HG03460 (cell line): ENCODE measurements around the gene DMAC2.
A peak's percentile ranks its signal among the peaks of the same experiment; 100 is the strongest.
"Not testable (repeated sequence)": the region's sequence is repeated elsewhere in the genome, so short reads cannot be mapped to it uniquely, and the experiment has no call there.

Source experiments
- ATAC-seq: cut with Tn5 transposase; IDR thresholded peaks from one replicate; pipeline ENCODE4 v1.9.1; 2021; ENCODE audit not compliant: unreplicated experiment

The DMAC2 gene

GRCh38 chr19:41439441-41440222 is at the start of gene DMAC2:
Gene DMAC2, minus strand, starts transcription at chr19:41439912. Its CDS starts 13 bp downstream, at chr19:41439899.
- peak; percentile 91 for ATAC-seq

- not testable (repeated sequence) for ATAC-seq
Observed at GRCh38 chr19:41486953-41487352, 47.2 kb upstream of the DMAC2 start.

DNA sequence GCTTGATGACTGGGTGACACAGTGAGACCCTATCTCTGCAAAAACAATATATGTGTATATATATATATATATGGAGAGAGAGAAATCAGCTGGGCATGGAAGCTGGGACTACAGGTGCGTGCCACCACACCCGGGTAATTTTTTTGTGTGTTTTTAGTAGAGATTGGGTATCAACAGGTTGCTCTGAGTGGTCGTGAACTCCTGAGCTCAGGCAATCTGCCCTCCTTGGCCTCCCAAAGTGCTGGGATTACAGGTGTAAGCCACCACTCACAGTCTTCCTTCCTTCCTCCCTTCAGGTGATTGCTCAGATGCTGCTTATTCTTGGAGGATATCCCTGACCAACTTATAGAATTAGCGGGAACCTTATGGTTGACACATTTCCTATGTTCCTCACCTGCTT is 45.1 kb upstream of the DMAC2 start:
- no peak for ATAC-seq

GRCh38 chr19:41480336-41480735 is 40.6 kb upstream of the DMAC2 start:
- no peak for ATAC-seq

DNA sequence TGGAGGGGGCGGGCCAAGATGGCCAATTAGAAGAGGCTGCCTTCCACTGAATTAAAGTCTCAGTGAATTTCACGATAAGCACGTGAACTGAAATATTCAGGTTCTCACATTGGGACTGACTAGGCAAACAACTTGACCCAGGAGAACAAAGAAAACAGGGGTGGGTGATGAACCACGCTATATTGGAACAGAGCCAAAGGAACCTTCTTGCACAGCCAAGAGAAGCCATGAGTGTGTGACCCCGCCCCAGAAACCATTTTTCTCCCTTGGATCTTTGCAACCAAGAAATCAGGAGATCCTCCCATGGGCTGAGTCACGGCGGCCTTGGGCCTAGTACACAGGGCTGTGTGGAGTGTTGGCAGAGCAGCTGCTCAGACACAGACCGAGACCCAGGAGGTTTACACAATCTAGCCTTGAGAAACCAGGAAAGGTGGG is 40.1 kb upstream of the DMAC2 start:
- ATAC-seq: no peak

DNA sequence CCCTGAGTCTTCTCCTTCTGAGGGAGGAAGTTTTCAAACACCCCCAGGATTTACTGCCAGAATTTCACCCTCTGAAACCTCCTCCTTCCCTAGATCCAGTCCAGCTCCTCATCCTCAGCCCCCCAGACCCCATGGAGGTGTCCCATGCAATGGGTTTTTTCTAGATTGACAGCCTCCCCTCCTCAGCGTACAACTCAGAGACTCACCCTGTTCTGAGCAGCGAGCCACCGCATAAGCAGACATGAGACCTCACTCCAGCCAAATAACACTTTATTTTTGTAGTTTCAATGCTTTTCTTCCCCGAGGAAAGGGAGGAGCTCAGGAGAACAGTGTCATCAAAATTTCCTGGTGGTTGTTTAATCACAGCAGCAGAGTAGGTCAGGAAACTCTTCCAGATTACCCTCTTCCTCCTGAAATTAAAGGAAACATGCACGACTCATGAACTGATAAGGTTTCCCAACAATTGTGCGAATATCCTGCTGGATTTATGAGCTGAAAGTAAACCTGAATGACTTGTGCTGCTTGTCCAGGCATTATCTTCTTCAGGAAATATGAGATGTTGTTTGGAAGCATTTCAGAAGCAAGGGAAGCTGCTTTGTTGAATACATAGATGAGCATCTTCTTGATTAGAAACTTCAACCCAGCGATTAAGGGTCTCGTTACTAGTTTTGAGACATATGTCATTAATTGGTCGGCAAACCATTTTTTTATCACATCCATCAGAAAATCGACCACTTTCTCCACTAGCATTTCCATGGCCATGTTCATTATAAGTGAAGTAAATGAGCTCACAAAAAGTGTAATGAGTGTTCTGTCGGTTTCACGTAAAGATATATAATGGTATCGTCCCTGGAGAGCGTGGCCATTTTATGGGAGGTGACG is 39.4 kb upstream of the DMAC2 start:
- no peak for ATAC-seq

DNA sequence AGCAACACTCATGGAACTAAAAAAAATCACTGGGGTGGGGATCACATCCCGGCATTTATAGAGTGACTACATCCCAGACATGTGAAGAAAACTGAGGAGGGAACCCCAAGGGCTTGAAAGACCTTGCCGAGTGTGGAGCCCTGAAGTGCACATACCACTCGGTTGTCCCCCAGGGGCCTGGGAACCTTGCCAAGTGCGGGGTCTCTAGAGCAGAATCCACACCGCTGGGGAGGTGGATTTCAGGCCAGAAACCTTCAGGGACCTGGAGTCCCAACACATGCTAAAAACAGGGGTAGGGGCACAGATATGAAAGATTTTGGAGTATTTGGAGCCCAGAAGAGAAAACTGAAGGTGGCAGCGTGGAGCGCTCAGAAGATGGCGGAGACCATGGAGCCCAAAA is 38.5 kb upstream of the DMAC2 start:
- no peak for ATAC-seq

DNA sequence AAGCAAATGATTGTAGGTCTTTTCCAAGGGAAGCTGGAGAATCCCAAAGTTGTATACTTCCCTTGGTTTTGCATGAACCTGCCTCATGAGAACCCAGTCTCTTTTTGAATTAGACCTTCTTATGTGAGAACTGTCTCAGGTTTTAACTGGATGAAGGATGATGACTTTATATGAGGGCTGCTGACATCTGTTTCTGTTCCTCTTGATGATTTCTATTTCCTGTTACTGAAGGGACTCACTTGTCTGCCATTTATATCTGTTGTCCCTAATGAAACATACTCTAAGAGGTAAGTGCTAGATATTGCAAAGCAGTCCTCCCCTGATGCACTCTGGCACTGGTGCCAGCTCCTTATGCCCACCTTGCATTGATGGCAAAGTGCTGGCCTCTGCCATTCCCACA is 36.9 kb upstream of the DMAC2 start:
- ATAC-seq: no peak

DNA sequence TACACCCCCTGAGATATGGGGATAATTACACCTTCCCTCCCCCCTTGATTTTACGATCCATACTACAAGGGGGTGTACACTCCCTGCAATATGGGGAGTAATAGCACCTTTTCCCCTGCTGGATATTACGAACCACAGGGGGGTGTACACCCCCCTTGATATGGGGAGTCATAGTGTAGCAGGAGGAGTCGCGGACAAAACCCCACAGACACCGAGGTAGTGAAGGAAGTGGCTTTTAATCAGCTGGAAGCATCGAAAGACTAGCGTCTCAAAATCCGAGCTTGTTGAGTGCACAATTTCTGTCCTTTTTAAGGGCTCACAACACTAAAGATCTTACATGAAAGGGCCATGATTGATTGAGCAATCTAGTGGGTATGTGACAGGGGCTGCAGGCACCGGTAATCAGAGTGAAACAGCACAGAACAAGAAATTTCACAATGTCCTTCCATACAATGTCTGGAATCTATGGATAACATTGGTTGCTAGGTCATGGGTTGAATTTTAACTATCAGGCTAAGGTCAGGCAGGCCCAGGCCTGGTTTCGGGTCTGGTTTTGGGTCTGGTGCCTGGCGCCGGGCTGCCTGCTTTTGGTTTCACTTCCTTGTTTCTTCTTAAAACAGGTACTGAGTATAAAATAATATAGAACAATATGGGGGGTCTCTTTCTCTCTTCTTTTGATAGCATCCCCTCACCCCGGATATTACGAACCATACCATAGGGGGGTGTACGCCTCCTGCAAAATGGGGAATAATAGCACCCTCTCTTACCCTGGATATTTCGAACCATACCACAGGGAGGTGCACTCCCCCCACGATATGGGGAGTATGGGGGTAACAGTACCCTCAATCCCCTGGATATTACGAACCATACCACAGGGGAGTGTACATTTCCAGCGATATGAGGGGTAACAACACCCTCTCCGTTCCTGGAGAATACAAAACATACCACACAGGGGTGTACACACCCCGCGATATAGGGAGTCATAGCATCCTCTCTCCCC is 23.8 kb upstream of the DMAC2 start:
- not testable (repeated sequence) for ATAC-seq

DNA sequence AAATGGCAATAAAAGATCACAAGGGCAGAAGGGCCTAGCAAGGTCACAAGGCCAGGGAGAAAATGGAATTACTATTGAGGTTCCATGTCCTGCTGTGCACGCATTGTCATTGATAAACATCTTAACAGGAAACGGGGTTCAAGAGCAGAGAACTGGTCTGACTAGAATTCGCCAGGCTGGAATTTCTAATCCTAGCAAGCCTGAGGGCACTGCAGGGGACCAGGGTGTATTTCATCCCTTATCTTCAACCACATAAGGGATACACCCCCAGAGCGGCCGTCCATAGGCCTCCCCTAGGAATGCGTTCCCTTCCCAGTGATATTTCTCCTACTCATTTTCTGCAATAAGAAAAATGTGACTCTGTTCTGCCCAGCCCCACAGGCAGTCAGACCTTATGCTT is 22.8 kb upstream of the DMAC2 start:
- ATAC-seq: no peak

GRCh38 chr19:41457241-41457640 is 17.5 kb upstream of the DMAC2 start:
- no peak for ATAC-seq

DNA sequence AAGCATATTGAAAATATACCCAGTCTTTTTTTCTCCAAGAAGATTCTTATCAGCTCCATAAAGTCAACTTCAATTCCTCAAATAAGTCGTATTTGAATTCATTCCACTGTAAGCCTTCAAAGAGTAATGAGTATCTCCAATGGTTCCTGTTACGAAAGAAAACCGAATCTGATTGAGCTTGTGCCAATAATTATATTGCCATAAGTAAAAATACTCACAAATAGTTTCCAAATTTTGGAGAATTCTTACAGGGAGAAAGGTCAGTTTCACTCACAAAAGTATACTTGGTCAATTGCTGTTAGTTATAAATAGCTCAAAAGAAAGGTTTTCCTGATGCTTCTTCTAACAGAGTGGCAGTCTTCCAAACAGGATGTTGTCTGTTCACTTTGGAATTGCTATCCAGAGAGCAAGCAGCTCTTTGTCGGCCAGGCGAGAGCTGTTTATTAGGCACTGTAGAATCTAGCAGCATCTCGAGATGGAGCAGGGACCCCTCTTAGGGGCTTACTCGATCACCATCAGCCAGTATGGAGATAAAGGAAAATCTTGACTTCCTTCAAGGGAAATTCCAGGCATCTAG is 16.7 kb upstream of the DMAC2 start:
- ATAC-seq: no peak

DNA sequence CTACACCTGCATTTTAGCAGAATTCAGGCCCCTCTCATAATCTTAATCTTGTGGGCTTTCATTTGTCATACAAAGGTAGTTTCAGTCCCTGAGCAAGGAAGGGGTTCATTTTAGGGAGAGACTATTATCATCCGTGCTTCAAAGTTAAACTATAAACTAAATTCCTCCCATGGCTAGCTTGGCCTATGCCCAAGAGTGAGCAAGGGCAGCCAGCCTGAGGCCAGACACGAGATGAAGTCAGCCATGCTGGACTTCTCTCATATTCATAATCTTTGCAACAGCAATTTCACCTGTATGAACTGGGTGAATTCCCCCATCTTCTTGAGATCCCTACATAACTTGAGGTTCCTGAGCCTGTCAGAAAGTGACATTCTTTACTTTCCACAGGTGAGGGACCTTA is 16.2 kb upstream of the DMAC2 start:
- no peak for ATAC-seq

DNA sequence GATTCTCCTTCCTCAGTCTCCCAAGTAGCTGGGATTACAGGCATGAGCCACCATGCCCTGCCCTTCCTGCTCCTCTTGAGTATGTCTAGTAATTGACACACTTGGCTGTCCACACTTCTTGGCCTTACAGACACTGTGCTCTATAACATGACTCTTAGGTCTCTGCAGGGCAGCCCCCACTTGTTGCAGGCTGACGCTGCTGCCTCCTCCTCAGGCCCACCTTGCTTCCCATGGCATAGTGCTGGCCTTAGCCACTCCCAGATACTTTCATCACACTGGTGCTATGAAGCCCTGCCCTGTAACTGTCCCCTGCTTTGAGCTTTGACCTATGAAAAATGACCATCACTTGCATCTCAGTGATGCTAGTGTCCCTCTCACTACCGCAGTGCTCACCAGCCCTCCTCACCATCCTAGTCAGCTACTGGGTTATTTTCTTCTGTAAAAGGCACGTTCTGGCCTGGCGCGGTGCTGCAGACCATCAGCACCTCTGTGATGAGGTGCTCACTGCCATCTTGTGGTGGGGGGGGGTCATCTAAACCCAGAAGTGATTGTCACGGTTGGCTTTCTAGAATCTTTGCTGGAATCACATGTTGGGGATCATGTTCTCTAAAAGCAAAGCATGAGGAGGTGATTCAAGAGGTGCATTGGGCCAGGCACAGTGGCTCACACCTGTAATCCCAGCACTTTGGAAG is 13.0 kb upstream of the DMAC2 start:
- no peak for ATAC-seq

GRCh38 chr19:41449865-41450178 is 10.1 kb upstream of the DMAC2 start:
- ATAC-seq: no peak

DNA sequence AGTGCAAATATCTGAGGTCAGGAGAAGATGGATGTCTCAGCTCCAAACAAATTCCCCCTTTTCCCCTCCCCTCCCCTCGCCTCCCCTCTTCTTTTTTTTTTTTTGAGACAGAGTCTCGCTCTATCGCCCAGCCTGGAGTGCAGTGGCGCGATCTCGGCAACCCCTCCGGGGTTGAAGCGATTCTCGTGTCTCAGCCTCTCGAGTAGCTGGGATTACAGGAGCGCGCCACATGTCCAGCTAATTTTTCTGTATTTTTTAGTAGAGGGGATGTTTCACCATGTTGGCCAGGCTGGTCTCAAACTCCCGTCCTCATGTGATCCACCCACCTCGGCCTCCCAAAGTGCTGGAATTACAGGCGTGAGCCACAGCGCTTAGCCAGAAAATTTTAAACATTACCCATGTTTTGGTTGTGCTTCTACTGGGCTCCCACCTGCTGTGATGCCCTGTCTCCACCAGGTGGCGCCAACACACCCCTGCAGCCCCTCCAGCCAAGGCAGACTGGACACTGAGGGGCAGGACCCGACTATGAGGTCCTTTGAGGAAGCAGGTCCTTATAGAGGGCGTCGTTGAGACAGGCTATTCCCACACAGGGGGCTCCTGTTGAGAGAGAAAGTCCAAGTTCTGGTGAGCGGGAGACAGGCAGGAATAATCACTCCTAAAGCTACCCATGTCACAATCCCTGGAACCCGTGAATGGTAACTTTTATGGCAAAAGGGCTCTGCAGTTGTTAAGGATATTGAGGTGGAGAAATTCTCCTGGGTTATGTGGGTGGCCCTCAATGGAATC is 9.6 kb upstream of the DMAC2 start:
- ATAC-seq: no peak

DNA sequence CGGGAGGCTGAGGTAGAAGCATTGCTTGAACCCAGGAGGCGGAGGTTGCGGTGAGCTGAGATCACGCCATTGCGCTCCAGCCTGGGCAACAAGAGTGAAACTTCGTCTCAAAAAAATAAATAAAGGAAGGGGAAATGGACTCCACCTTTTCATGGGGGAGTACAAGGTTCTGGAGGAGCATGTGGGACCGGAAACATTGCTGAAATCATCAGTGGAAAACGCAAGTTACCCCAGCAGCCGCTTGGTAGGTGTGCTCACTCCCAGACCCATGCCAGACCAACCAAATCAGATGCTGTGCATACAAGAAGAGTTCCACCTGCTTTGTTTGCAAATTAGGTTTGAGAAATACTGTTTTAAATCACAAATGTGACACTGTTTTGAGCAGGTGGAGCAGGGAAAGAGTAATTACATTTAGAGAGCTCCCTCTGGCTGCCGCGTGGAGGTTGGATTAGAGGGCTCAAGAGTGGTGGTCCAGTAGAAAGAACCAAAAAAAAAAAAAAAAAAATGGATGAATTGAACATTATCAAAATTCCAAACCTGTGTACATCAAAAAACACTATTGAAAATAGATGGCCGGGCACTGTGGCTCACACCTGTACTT is 8.1 kb upstream of the DMAC2 start:
- ATAC-seq: no peak

- no peak for ATAC-seq
Observed at GRCh38 chr19:41445575-41445974, 5.9 kb upstream of the DMAC2 start.
